Ramos (cell line): ENCODE results near the gene TBX15.

ENCODE experiments used
- in situ Hi-C: fragments of 300-500 bp; cut with MboI; formaldehyde crosslinking; loops from one replicate; pipeline ENCODE4 v1.14.3; 2022; ENCODE audit warnings: low sequenced_read_pairs; ENCODE audit not compliant: unreplicated experiment

TBX15 gene

DNA sequence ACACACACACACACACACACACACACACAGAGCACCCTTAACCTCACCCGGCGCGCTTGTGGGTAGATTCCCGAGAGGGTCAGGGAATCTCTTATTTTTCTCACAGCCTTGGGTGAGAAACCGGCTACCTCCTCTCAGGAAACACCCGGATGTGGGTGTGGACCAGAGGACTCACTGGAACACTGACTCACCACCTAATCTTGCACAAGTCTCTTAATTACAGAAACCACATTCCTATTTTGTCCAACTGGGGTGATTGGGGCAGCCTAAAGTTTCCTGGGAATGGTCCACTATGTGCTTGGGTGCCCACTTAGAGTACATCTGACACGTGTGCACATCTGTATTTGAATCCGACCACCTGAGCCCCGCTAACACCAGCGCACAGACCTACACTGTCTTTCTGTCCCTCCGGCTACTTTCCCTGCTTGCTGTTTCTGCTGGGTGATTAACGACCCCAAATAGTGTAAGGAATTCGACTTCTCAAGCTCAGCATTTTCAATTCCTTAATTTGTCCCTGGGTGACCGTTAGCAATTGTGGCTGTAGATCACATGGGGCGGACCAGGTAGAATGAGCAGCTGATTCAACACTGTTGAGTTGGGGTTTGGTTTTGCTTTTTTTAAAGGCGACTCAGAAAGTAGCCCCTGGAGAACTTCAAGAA is 14.0 kb upstream of the TBX15 start:
- in situ Hi-C loops, result no loop called here

DNA sequence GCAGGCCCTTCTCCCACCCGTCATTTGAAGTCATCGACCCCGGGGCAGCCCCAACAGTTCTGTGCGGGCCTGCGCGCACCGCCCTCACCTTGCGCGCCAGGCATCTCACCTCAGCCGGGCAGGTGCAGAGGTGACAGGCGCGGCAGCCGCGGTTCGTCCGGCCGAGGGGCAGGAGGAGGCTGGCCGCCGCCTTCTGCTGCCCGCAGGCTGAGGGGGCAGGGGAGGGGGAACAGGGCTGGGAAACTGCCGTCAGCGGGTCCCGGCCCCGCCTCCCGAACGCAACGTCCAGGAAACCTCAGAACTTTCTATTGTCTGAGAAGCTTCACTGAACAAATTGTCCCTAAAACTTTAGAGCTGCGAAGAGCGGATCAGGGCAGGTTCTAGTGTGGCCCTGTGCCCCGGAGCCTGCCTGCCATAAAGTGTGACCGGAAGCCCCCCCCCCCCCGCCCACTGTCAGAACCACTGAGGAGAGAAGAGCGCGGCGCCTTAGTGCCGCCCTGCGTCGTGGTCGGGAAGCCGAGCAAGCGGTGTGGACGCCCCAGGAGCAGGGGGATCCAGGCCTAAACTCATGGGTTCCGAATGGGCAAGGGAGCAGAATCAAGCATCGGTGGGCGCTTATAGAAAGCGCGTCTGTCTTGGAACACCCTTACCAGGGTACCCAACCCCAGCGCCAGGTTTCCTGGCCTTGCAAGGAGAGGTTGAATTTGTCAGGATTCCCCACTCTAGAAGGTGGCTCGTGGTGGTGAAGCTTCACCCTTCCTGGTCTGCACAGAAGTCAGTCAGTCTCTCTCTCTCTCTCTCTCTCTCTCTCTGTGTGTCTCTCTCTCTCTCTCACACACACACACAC is 13.3 kb upstream of the TBX15 start:
- in situ Hi-C loops, result no loop called here

DNA sequence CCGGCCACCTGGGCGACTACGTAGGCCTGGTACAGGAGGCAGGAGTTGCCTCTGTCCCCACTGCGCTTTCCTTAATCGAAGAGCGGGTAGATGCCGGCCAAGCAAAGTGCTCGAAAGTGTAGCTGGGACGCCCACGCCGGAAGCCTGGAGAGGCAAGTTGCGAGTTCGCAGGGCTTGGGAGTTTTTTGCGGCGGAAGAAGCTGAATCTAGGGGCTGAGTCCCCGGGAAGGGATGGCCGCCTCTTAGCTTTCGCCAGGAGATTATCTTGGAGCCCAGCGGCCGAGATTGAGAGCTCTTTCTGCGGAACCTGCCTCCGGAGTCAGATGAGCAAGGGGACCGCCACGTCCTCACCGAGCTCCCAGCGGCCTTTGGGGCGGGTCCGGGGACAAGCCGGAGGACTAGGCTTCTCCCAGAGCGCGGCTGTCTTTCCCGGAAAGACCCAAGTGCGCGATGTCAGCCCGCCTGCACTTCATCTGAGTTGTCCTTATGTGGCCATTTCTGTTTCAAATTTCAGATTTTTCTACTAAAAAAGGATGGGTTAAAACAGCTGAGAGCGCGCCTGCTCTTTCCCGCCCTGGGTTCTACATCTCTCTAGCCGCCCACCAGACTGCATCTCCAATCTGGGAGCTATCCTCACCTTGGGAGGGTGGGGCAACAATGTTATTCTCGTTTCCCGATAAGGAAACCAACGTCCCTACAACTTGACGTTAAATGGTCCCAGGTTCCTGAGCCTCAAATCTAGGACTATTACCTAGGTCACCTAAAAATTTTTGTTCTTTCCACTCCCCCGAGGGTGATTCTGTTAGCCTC is 12.4 kb upstream of the TBX15 start:
- in situ Hi-C loops, result no loop called here

DNA sequence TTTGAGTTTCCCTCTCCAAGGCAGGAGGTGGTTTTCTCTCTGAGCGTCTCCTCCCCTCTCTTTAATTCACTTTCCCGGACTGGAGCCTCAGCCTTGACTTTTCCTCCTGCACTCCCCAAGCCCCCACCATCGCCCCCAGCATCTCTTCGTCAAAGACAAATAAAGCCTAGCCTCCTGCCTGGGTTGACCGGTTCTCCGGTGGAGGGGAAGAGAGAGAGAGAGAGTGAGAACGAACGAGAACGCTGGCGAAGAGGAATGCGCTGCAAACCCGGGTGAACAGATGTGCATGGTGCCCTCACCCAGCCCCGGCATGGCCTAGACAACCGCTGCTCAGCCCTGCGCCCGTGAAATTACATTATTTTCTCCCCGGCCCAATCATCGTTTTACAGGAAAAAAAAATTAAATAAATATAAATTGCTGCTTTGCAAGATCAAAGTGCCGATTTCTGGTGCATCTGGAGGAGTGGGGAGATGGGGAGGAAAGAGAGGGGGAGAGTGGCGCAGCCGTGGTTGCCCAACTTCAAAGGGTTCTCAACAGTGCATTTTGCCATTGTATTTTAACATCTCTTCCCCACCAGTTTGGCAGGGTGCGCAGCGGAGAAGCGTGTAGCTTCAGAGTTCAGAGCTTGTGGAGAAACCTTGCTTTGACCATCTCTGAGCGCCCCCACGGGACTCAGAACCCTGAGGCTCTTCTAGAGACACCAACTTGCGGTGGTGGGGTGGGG is 11.4 kb upstream of the TBX15 start:
- in situ Hi-C loops, result loop anchor here (10.0 kb wide), 1 partner anchor 845 kb away; no protein-coding TSS in a partner anchor

GRCh38 chr1:118998171-118998570 is 10.0 kb upstream of the TBX15 start:
- in situ Hi-C loops, result loop anchor here (10.0 kb wide), 1 partner anchor 843 kb away; no protein-coding TSS in a partner anchor

DNA sequence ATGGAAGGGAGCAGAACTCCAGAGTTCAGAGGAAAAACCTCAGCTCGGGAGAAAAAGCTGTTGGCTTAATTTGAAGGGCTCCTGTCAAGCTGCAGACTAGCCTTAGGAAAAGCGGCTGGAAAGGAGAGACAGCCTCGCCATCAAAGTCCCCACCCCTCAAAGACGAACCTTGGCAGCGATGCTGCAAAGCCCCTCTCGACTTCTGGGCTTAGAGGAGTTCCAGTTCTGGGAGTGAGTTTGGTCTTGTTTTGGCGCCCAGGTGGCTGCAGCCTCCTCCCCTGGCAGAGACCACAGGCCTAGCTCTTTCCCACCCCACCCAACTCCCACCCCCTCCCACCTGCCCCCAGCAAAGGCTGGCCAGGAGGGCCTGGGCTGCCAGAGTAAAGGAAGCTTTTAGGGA is 9.1 kb upstream of the TBX15 start:
- in situ Hi-C loops, result loop anchor here (10.0 kb wide), 1 partner anchor 842 kb away; no protein-coding TSS in a partner anchor

- in situ Hi-C loops, result loop anchor here (10.0 kb wide), 1 partner anchor 841 kb away; no protein-coding TSS in a partner anchor
Measured at GRCh38 chr1:118995312-118996016, 7.3 kb upstream of the TBX15 start.

DNA sequence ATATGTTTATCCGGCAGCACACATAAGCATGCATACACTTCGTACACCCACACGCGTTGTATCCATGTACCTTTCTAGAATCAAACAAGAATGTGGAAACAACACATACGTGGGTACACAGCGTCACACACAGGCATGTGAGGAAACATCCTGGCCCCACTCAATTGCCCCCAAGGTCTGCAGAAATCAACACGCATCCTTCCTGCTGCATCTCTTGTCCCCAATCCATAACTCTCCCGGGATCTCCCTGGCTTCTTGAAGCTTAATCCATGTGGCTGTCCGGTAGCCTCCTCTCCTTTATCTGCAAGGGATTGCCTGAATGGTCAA is 5.5 kb upstream of the TBX15 start:
- in situ Hi-C loops, result loop anchor here (10.0 kb wide), 1 partner anchor 839 kb away; no protein-coding TSS in a partner anchor

DNA sequence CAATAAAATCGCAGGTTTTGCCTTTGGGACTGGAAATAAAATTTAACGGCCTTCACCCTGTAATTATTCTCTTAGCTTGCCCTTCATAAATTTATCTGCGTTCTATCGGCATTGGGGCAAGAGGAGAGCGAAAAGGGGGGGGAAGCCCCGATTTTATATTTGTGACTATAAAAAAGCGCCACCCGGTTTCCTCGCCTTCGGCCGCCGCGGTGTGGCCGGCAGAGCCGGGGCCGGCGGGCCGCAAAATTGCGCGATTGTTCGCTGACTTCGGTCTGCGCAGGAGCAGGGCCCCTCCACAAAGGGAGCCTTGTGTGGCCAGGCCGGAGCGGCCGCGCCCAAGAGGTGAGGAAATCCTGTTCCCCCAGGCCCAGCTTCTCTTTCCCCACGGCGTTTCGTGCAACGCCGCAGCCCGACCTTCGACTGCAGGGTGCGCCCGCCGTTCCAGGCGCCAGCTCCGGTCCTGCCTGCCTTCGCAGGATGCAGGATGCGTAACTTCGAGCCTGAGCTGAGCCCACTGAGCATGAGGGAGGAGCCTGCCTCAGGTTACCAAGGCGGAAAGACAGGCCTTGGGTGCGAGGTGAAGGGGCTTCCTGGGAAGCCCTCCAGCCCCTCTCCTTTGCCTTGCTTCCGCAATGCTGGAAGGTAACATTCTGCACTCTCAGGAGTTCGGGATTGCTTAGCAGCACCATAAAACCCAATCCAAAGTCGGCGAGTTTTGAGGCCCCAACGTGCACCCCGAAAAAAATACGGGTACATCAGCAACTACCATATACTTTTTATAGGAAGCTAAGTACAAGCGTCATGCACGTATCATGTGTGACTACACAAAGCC is 4.9 kb upstream of the TBX15 start:
- in situ Hi-C loops, result loop anchor here (10.0 kb wide), 1 partner anchor 838 kb away; no protein-coding TSS in a partner anchor

GRCh38 chr1:118992237-118992825 is 4.2 kb upstream of the TBX15 start:
- in situ Hi-C loops, result loop anchor here (10.0 kb wide), 1 partner anchor 838 kb away; no protein-coding TSS in a partner anchor

DNA sequence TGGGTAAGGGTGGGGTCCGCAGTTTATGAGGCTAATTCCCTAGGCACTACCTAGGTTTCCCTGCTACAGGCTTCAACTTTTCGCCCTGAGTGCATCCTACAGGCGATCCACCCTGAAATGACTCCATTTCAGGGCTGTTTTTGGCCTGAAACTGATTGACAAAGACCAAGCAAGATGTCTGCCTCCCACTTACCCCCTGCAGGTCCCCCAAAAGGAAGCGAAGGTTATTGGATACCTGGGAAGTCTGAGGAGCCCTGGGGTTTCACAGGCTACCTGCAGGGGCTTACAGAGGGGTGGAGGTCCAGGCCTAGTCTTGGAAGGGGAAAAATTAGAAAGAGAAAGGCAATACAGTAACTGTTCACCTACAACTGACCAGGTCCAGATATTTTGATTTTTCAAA is 3.3 kb upstream of the TBX15 start:
- in situ Hi-C loops, result loop anchor here (10.0 kb wide), 1 partner anchor 837 kb away; no protein-coding TSS in a partner anchor

- in situ Hi-C loops, result loop anchor here (10.0 kb wide), 1 partner anchor 836 kb away; no protein-coding TSS in a partner anchor
Measured at GRCh38 chr1:118990513-118991152, 2.5 kb upstream of the TBX15 start.

GRCh38 chr1:118989878-118990378 is 1.8 kb upstream of the TBX15 start:
- in situ Hi-C loops, result loop anchor here (10.0 kb wide), 1 partner anchor 835 kb away; no protein-coding TSS in a partner anchor

GRCh38 chr1:118989006-118989815 is 1.1 kb upstream of the TBX15 start:
- in situ Hi-C loops, result no loop called here

GRCh38 chr1:118987468-118988185 is 516 bp downstream of the TBX15 start:
- in situ Hi-C loops, result no loop called here
